ENCODE data around the gene C4BPB. TPM values are rescaled to one million over a fixed set of nuclear protein-coding genes. Genes with fewer than 3 reads are reported as not detected.

Gene C4BPB
- total RNA-seq, 4 donors from 2014 or later, result 0.90 to 4.9 TPM; not detected in 2

GRCh38 chr1:207131163-207131562, 42.5 kb downstream of the C4BPB start:
- no peak for DNase-seq (ENCODE audit: low spot score in 2 of 2)
- TF ChIP-seq EP300 (IDR thresholded peaks at IDR 0.05) (no peak), POLR2A (IDR thresholded peaks at IDR 0.05) (no peak), CTCF (IDR thresholded peaks at IDR 0.05) (no peak)
- H3K4me1 ChIP-seq, result no peaks in the 10 kb centered on the region
- no peak overlapping the region for H3K27ac ChIP-seq
- 79 to 80% methylated on average over 4 of the region's 4 CpGs for WGBS, 2 donors
- H3K9me3 ChIP-seq, result peaks cover 0 to 39% (median 8%) of the 10 kb centered on the region in 4 donors
- no peaks in the 10 kb centered on the region for H3K27me3 ChIP-seq
- no peak overlapping the region for H3K4me3 ChIP-seq
- peaks cover 0 to 27% (median 0%) of the 10 kb centered on the region in 3 donors for H3K36me3 ChIP-seq

- 76 to 80% methylated on average over 1 of the region's 1 CpG for WGBS, 2 donors
- H3K27me3 ChIP-seq, result no peaks in the 10 kb centered on the region
- H3K4me1 ChIP-seq, result no peaks in the 10 kb centered on the region
- H3K9me3 ChIP-seq, result peaks cover 0 to 17% (median 2%) of the 10 kb centered on the region in 4 donors
- no peak overlapping the region for H3K4me3 ChIP-seq
- DNase-seq (ENCODE audit: low spot score in 2 of 2), result no peak
- peaks cover 0 to 19% (median 0%) of the 10 kb centered on the region in 3 donors for H3K36me3 ChIP-seq
- no peak overlapping the region for H3K27ac ChIP-seq
- TF ChIP-seq CTCF (IDR thresholded peaks at IDR 0.05) (no peak), POLR2A (IDR thresholded peaks at IDR 0.05) (no peak), EP300 (IDR thresholded peaks at IDR 0.05) (peak in 1 of 2 donors; percentile 19)
These were observed 45.9 kb downstream of the C4BPB start for GRCh38 chr1:207134581-207134980.

GRCh38 chr1:207139616-207140015, 51.0 kb downstream of the C4BPB start:
- Histone ChIP-seq H3K4me3 (no peak overlapping the region), H3K9me3 (no peaks in the 10 kb centered on the region), H3K27me3 (no peaks in the 10 kb centered on the region), H3K4me1 (no peaks in the 10 kb centered on the region), H3K27ac (no peak overlapping the region), H3K36me3 (no peaks in the 10 kb centered on the region)
- TF ChIP-seq CTCF (IDR thresholded peaks at IDR 0.05) (no peak), POLR2A (IDR thresholded peaks at IDR 0.05) (no peak), EP300 (IDR thresholded peaks at IDR 0.05) (no peak)
- no peak for DNase-seq (ENCODE audit: low spot score in 2 of 2)
- WGBS, 2 donors, result 91 to 92% methylated on average over 1 of the region's 1 CpG

- TF ChIP-seq CTCF (IDR thresholded peaks at IDR 0.05) (no peak), EP300 (IDR thresholded peaks at IDR 0.05) (no peak), POLR2A (IDR thresholded peaks at IDR 0.05) (no peak)
- Histone ChIP-seq H3K27me3 (no peaks in the 10 kb centered on the region), H3K9me3 (no peaks in the 10 kb centered on the region), H3K36me3 (no peaks in the 10 kb centered on the region), H3K4me1 (no peaks in the 10 kb centered on the region), H3K27ac (no peak overlapping the region), H3K4me3 (no peak overlapping the region)
- no peak for DNase-seq (ENCODE audit: low spot score in 2 of 2)
- WGBS, 2 donors, result 77 to 93% methylated on average over 1 of the region's 1 CpG
These were observed 51.9 kb downstream of the C4BPB start for GRCh38 chr1:207140536-207140935.

- Histone ChIP-seq H3K27me3 (no peaks in the 10 kb centered on the region), H3K27ac (no peak overlapping the region), H3K4me1 (no peaks in the 10 kb centered on the region), H3K4me3 (no peak overlapping the region), H3K36me3 (no peaks in the 10 kb centered on the region), H3K9me3 (no peaks in the 10 kb centered on the region)
- TF ChIP-seq EP300 (IDR thresholded peaks at IDR 0.05) (no peak), CTCF (IDR thresholded peaks at IDR 0.05) (no peak), POLR2A (IDR thresholded peaks at IDR 0.05) (no peak)
- DNase-seq (ENCODE audit: low spot score in 2 of 2), result no peak
- 77 to 79% methylated on average over 5 of the region's 5 CpGs for WGBS, 2 donors
These were observed 56.9 kb downstream of the C4BPB start for GRCh38 chr1:207145401-207146058.

Other genes starting within 250 kb of the C4BPB start
- gene IL20, start 223.2 kb upstream of the C4BPB start, total RNA-seq, result not detected
- not detected for gene IL24, start 191.4 kb upstream of the C4BPB start, total RNA-seq
- gene FCMR, start 166.9 kb upstream of the C4BPB start, total RNA-seq, result 1 to 10 TPM; 1.8 to 3.1 (median 2.6) TPM
- under 1 TPM in 1 of 4 donors, not detected in 3; 0.22 TPM for gene PIGR, start 142.4 kb upstream of the C4BPB start, total RNA-seq
- gene FCAMR, start 118.4 kb upstream of the C4BPB start, total RNA-seq, result not detected
- gene C1orf116, start 56.1 kb upstream of the C4BPB start, total RNA-seq, result under 1 TPM in 1 of 4 donors, not detected in 3; 0.44 TPM
- gene YOD1, start 37.7 kb upstream of the C4BPB start, total RNA-seq, result 10 to 100 TPM in 3 of 4 donors, 1 to 10 TPM in 1; 6.9 to 11.8 (median 10.7) TPM
- gene PFKFB2, start 35.6 kb upstream of the C4BPB start, total RNA-seq, result 1 to 10 TPM; 6.5 to 9.8 (median 8.6) TPM
- not detected for gene C4BPA, start 15.4 kb downstream of the C4BPB start, total RNA-seq
- 10 to 100 TPM; 60.8 to 94.2 (median 89.6) TPM for gene CD55, start 232.8 kb downstream of the C4BPB start, total RNA-seq

Measured in tibial nerve (tissue), 4 donors.